Fibroblast of lung (primary cell): ENCODE data around the gene PTPRH. TPM values are rescaled to one million over a fixed set of nuclear protein-coding genes. Genes with fewer than 3 reads are reported as not detected.
"Not testable (repeated sequence)": the region's sequence is repeated elsewhere in the genome, so short reads cannot be mapped to it uniquely, and the experiment has no call there.

Experiments used
- DNase-seq, 2 donors: peaks; one replicate each; pipeline versions ENCODE4 v3.0.0 to v3.0.0-alpha.2; 2010; ENCODE audit warnings: low read depth in 2 of 2
- H2AFZ ChIP-seq: 2 replicates; pipeline ENCODE4 v1.5.1; 2012; ENCODE audit warnings: low read length, control low read depth, inconsistent platforms
- H3K27ac ChIP-seq: 2 replicates; pipeline ENCODE4 v1.5.1; 2011; ENCODE audit warnings: low read length, control low read depth; ENCODE audit not compliant: insufficient read depth
- H3K27me3 ChIP-seq: 2 replicates; pipeline ENCODE4 v1.5.1; 2011; ENCODE audit warnings: mild to moderate bottlenecking, low read length; ENCODE audit not compliant: control insufficient read depth, insufficient read depth
- H3K36me3 ChIP-seq: 2 replicates; pipeline ENCODE4 v1.5.1; 2011; ENCODE audit warnings: low read length; ENCODE audit not compliant: control insufficient read depth, insufficient read depth
- H3K4me1 ChIP-seq: 2 replicates; pipeline ENCODE4 v1.5.1; 2011; ENCODE audit warnings: low read length; ENCODE audit not compliant: control insufficient read depth, insufficient read depth; ENCODE audit errors: extremely low read depth
- H3K4me2 ChIP-seq: 2 replicates; pipeline ENCODE4 v1.5.1; 2011; ENCODE audit warnings: low read length, control low read depth; ENCODE audit not compliant: insufficient read depth; ENCODE audit errors: extremely low read depth
- H3K4me3 ChIP-seq, 4 experiments: fragments of 200-600 bp in 1 of 4; sonication (generic) in 1 of 4; replicated peaks in 1 of 4; 2 replicates each; pipeline ENCODE4 v1.5.1; 2011 to 2016; ENCODE audit warnings: low read length in 4 of 4, low read depth in 3 of 4, mild to moderate bottlenecking in 3 of 4, control low read depth in 2 of 4, inconsistent platforms in 1 of 4, mixed read lengths in 1 of 4; ENCODE audit not compliant: insufficient read depth in 1 of 4; ENCODE audit errors: control extremely low read depth in 1 of 4
- H3K79me2 ChIP-seq: 2 replicates; pipeline ENCODE4 v1.5.1; 2012; ENCODE audit warnings: mild to moderate bottlenecking, low read length, inconsistent platforms; ENCODE audit not compliant: control insufficient read depth, insufficient read depth
- H3K9ac ChIP-seq: 2 replicates; pipeline ENCODE4 v1.5.1; 2011; ENCODE audit warnings: mild to moderate bottlenecking, low read length, control low read depth; ENCODE audit not compliant: insufficient read depth
- H3K9me3 ChIP-seq: 2 replicates; pipeline ENCODE4 v1.5.1; 2012; ENCODE audit warnings: low read depth, low read length; ENCODE audit not compliant: control insufficient read depth, insufficient read depth
- H4K20me1 ChIP-seq: 2 replicates; pipeline ENCODE4 v1.5.1; 2011; ENCODE audit warnings: low read length; ENCODE audit not compliant: control insufficient read depth, insufficient read depth; ENCODE audit errors: extremely low read depth
- EZH2 ChIP-seq: IDR thresholded peaks from 2 replicates; pipeline ENCODE4 v1.5.1; 2012; ENCODE audit warnings: low read length, control low read depth, mild to moderate bottlenecking; ENCODE audit errors: missing control alignments
- polyA plus RNA-seq, 2 donors: library from polyadenylated mRNA; depleted of rRNA in 1 of 2; stranded (reverse) in 1 of 2; unstranded in 1 of 2; fragments of >200 nt; gene quantifications; 2 replicates each; pipeline ENCODE4 v1.2.1, GENCODE V29; 2011 to 2012; ENCODE audit warnings: missing spikeins in 1 of 2
- total RNA-seq: library from RNA; depleted of rRNA; stranded (reverse); fragments of >200 nt; gene quantifications from 2 replicates; pipeline ENCODE4 v1.2.1, GENCODE V29; 2014
- TF ChIP-seq, protein P1 (sequence below), 2 donors: IDR thresholded peaks in 1 of 2; conservative IDR thresholded peaks in 1 of 2; 1 replicate in 1 of 2; 2 replicates in 1 of 2; pipeline ENCODE4 v1.5.1; 2011 to 2012; ENCODE audit warnings: low read length in 2 of 2, control low read depth in 1 of 2, inconsistent platforms in 1 of 2, low read depth in 1 of 2, mild to moderate bottlenecking in 1 of 2

Gene PTPRH
- total and polyA plus RNA-seq, 2 donors (not counting 1 experiment from before 2014, with no cell fraction given): 4.4 to 19.5 TPM

DNA sequence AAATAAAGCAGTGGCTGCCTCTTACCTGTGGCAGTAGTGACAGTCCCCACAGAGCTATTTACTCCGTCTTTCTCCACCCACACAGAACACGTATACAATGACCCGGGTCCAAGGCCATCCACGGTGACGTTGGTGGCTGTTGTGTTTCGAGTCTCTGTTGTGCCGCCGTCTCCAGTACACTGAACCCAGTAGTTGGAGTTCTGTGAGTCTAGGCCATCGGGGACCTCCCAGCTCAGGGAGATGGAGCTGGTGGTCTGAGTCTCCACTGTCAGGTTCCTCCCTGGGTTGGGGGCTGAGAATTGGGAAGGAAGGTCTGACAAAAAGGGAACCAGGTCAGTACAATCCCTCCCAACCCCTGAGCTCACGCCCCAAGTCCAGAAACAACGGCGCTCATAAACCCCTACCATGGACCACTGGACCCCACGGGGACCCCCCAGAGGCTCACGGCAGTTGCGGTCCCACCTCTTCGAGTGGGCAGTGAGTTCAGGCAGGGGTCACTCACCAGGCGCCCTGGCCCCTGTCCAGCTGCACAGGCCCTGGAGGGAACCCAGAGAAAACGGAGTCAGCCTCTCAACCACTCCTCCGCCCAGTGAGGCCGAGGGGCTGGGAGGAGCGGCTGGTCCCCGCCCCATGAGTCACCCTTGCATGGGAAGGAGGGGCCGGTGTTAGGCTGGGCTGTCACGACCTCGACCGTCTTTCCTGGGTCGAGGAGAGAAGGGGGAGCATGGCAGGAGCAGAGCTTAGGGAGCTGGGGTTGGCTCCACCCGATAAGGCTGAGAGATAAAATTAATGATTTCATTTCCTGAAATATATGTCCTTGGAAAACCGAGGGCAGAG is 2.4 kb downstream of the PTPRH start:
- Histone ChIP-seq H3K27me3 (no peaks in the 10 kb centered on the region), H3K4me3 (peak overlapping the region in 3 of 4 experiments; percentile 3 to 57 (median 46)), H3K27ac (peak overlapping the region; percentile 61), H3K79me2 (no peaks in the 10 kb centered on the region), H3K9me3 (no peaks in the 10 kb centered on the region), H2AFZ (no peak overlapping the region), H3K36me3 (no peaks in the 10 kb centered on the region), H4K20me1 (no peaks in the 10 kb centered on the region), H3K4me1 (peaks cover 17% of the 10 kb centered on the region), H3K9ac (peak overlapping the region; percentile 23), H3K4me2 (peak overlapping the region; percentile 34)
- TF ChIP-seq, protein P1, sequence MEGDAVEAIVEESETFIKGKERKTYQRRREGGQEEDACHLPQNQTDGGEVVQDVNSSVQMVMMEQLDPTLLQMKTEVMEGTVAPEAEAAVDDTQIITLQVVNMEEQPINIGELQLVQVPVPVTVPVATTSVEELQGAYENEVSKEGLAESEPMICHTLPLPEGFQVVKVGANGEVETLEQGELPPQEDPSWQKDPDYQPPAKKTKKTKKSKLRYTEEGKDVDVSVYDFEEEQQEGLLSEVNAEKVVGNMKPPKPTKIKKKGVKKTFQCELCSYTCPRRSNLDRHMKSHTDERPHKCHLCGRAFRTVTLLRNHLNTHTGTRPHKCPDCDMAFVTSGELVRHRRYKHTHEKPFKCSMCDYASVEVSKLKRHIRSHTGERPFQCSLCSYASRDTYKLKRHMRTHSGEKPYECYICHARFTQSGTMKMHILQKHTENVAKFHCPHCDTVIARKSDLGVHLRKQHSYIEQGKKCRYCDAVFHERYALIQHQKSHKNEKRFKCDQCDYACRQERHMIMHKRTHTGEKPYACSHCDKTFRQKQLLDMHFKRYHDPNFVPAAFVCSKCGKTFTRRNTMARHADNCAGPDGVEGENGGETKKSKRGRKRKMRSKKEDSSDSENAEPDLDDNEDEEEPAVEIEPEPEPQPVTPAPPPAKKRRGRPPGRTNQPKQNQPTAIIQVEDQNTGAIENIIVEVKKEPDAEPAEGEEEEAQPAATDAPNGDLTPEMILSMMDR (conservative IDR thresholded peaks at IDR 0.05 in 1 of 2, IDR thresholded peaks at IDR 0.05 in 1 of 2; ENCODE audit: low read depth in 1 of 2, low read length in 2 of 2): no peak
- TF ChIP-seq EZH2: no peak
- peak; percentile 85 to 90 for DNase-seq

DNA sequence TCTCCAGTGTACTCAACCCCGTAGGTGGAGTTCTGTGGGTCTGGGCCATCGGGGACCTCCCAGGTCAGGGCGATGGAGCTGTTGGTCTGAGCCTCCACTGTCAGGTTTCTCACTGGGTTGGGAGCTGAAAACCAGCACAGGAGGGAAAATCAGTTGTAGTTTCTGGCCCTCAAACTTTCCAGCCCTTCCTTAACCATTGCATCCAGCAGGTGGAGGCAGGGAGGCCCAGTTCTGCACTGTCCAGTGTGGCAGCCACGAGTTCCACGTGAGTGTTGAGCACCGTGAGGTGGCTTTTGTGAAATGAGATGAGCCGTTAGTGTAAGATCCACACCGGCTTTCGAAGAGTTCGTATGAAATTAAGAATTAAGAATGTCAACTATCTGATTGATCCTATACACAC is 7.1 kb downstream of the PTPRH start:
- not testable (repeated sequence) for H3K79me2 ChIP-seq, H3K27me3 ChIP-seq, H2AFZ ChIP-seq, H3K27ac ChIP-seq, H4K20me1 ChIP-seq, H3K4me2 ChIP-seq, DNase-seq, H3K9ac ChIP-seq, H3K9me3 ChIP-seq, H3K4me3 ChIP-seq, H3K4me1 ChIP-seq, H3K36me3 ChIP-seq
- TF ChIP-seq, protein P1 (conservative IDR thresholded peaks at IDR 0.05 in 1 of 2, IDR thresholded peaks at IDR 0.05 in 1 of 2; ENCODE audit: low read depth in 1 of 2, low read length in 2 of 2): peak in 1 of 2 donors; percentile 27

DNA sequence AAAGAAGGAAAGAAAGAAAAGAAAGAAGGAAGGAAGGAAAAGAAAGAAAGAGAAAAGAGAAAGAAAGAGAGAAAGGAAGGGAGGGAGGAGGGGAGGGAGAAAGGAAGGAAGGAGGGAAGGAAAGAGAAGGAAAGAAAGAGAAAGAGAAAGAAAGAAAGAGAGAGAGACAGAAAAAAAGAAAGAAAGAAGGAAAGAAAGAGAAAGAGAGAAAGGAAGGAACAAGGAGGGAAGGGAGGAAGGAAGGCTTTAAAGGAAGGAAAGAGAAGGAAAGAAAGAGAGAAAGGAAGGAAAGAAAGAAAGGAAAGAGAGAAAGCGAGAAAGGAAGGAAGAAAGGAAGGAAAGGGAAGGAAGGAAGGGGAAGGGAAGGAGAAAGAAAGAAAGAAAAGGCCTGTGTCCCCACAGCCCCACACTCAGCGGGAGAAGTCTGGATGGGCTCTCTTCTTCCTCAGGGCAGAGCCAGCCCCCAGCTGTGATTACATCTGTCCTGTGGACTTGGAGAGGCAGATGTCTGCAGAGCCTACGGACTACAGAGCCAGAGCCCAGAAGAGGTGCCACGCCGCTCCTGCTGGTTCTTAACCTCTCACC is 9.6 kb downstream of the PTPRH start:
- Histone ChIP-seq H3K27ac (no peak overlapping the region), H3K4me1 (no peaks in the 10 kb centered on the region), H3K4me3 (no peak overlapping the region), H3K9ac (no peak overlapping the region), H3K27me3 (no peaks in the 10 kb centered on the region), H3K79me2 (no peaks in the 10 kb centered on the region), H3K36me3 (no peaks in the 10 kb centered on the region), H2AFZ (no peak overlapping the region), H3K9me3 (no peaks in the 10 kb centered on the region), H4K20me1 (no peaks in the 10 kb centered on the region), H3K4me2 (no peak overlapping the region)
- DNase-seq: no peak
- TF ChIP-seq, protein P1 (conservative IDR thresholded peaks at IDR 0.05 in 1 of 2, IDR thresholded peaks at IDR 0.05 in 1 of 2; ENCODE audit: low read depth in 1 of 2, low read length in 2 of 2): no peak
- no peak for TF ChIP-seq EZH2
